HepG2 (cell line): Measurements from ENCODE around the gene NDRG3. TPM values are rescaled to one million over a fixed set of nuclear protein-coding genes. Genes with fewer than 3 reads are reported as not detected.
"Not testable (repeated sequence)": the region's sequence is repeated elsewhere in the genome, so short reads cannot be mapped to it uniquely, and the experiment has no call there.

Source experiments
- ATAC-seq: fragments of 200-7000 bp; cut with Tn5 transposase; 3 replicates; pipeline ENCODE4 v1.9.1; 2020; ENCODE audit warnings: mild to moderate bottlenecking, moderate library complexity
- BruUV-seq: library from RNA; stranded (reverse); fragments of 400-500 nt; replicated peaks from 2 replicates; lab custom pipeline; 2021; lab: Mats Ljungman, UMichigan
- CTCF ChIA-PET: fragments of 300-600 bp; formaldehyde crosslinking; extraction: SDS; loops from one replicate; lab custom pipeline; 2021; ENCODE audit warnings: low total read pairs, inconsistent platforms, low intra/inter-chr PET ratio; lab: Yijun Ruan, JAX
- POLR2A ChIA-PET: fragments of 350-600 bp; sonication (Branson Sonifier 250); formaldehyde crosslinking; loops from one replicate; lab custom pipeline; 2020; ENCODE audit warnings: antibody characterized with exemption, inconsistent platforms; lab: Yijun Ruan, JAX
- DNase-seq: peaks from one replicate; pipeline ENCODE4 v3.0.0-alpha.2; 2015; ENCODE audit warnings: low spot score
- FAIRE-seq: peaks from 3 replicates; lab custom pipeline; 2011; peaks lifted over from hg19 to GRCh38; lab: Jason Lieb, UNC
- H2AFZ ChIP-seq: one replicate; pipeline ENCODE4 v1.6.1; 2011; ENCODE audit warnings: low read length, inconsistent platforms
- H3K27ac ChIP-seq: fragments of 300-600 bp; 3 replicates; pipeline ENCODE4 v1.8.0; 2011; ENCODE audit warnings: mixed run types, mild to moderate bottlenecking, mixed read lengths, low read length, inconsistent platforms; ENCODE audit not compliant: insufficient read depth; ENCODE audit errors: extremely low read length
- H3K27me3 ChIP-seq, 2 experiments: fragments of 200-600 bp in 1 of 2; 2 replicates in 1 of 2; 3 replicates in 1 of 2; pipeline versions ENCODE4 v1.6.0 to v1.8.0; 2011; ENCODE audit warnings: low read length in 2 of 2, mild to moderate bottlenecking in 2 of 2, moderate library complexity in 2 of 2, inconsistent platforms in 1 of 2; ENCODE audit not compliant: insufficient read depth in 2 of 2, control insufficient read depth in 1 of 2
- H3K36me3 ChIP-seq, 2 experiments: fragments of 200-600 bp in 1 of 2; replicated peaks in 1 of 2; 2 replicates in 1 of 2; 3 replicates in 1 of 2; pipeline versions ENCODE4 v1.5.1 to v1.8.0; 2011; ENCODE audit warnings: low read length in 2 of 2, inconsistent platforms in 1 of 2; ENCODE audit not compliant: insufficient read depth in 2 of 2, control insufficient read depth in 1 of 2
- H3K4me1 ChIP-seq: 2 replicates; pipeline ENCODE4 v1.5.1; 2012; ENCODE audit warnings: low read length, inconsistent platforms; ENCODE audit not compliant: insufficient read depth
- H3K4me2 ChIP-seq: 2 replicates; pipeline ENCODE4 v1.6.0; 2011; ENCODE audit warnings: low read depth, low read length, inconsistent platforms
- H3K4me3 ChIP-seq, 3 experiments: fragments of 200-600 bp in 1 of 3; sonication (generic), shearing (Covaris generic) in 1 of 3; replicated peaks in 1 of 3; 2 replicates each; pipeline ENCODE4 v1.5.1; 2011 to 2016; ENCODE audit warnings: low read length in 3 of 3, inconsistent platforms in 2 of 3, low read depth in 2 of 3, mild to moderate bottlenecking in 2 of 3, control low read depth in 1 of 3, mixed read lengths in 1 of 3; ENCODE audit not compliant: insufficient read depth in 1 of 3
- H3K79me2 ChIP-seq: one replicate; pipeline ENCODE4 v1.6.1; 2011; ENCODE audit warnings: low read length, inconsistent platforms; ENCODE audit not compliant: insufficient read depth
- H3K9ac ChIP-seq: 2 replicates; pipeline ENCODE4 v1.6.0; 2011; ENCODE audit warnings: mild to moderate bottlenecking, low read depth, low read length, inconsistent platforms; ENCODE audit not compliant: insufficient read depth
- H3K9me3 ChIP-seq: 2 replicates; pipeline ENCODE4 v1.5.1; 2012; ENCODE audit warnings: mild to moderate bottlenecking, low read length
- H4K20me1 ChIP-seq: 2 replicates; pipeline ENCODE4 v1.6.0; 2011; ENCODE audit warnings: inconsistent platforms, mild to moderate bottlenecking, low read length, moderate library complexity; ENCODE audit not compliant: insufficient read depth
- ARNT2 ChIP-seq: sonication (generic); formaldehyde crosslinking; IDR thresholded peaks from 2 replicates; pipeline ENCODE4 v1.8.0; 2022; ENCODE audit warnings: mild to moderate bottlenecking, low read depth, missing genetic modification reagents, moderate library complexity
- ZNF121 ChIP-seq: sonication (generic); formaldehyde crosslinking; IDR thresholded peaks from 2 replicates; pipeline ENCODE4 v1.5.0; 2020; ENCODE audit warnings: mild to moderate bottlenecking, missing genetic modification reagents
- ZNF724P ChIP-seq: sonication (generic); formaldehyde crosslinking; IDR thresholded peaks from 2 replicates; pipeline ENCODE4 v1.8.0; 2022; ENCODE audit warnings: missing genetic modification reagents, borderline replicate concordance
- WGBS: methylation state at CpG from one replicate; pipeline ENCODE4 v1.1.6; 2017; ENCODE audit warnings: low lambda C conversion rate; 5-methylcytosine and 5-hydroxymethylcytosine counted together
- in situ Hi-C: cut with HindIII; loops from 2 replicates; pipeline ENCODE4 v1.10.0; 2017; ENCODE audit warnings: low pct_unique_long_range_greater_than_20kb; ENCODE audit not compliant: extremely low pct_ligation_motif_present
- intact Hi-C: fragments of 100-400 bp; cut with micrococcal nuclease; formaldehyde crosslinking; loops from one replicate; pipeline ENCODE4 v1.10.0; 2022; ENCODE audit not compliant: unreplicated experiment
- polyA plus RNA-seq, 8 experiments: library from polyadenylated mRNA; depleted of rRNA in 3 of 8; stranded (reverse) in 7 of 8; unstranded in 1 of 8; fragments of >200 nt; fragmentation: Illumina TruSeq in 4 of 8; extraction: Trizol in 4 of 8; gene quantifications; 2 replicates each; pipeline versions ENCODE4 v1.2.1 to v1.2.3, GENCODE V29; 2011 to 2016; ENCODE audit warnings: low read depth in 4 of 8, missing spikeins in 1 of 8, mixed read lengths in 1 of 8; ENCODE audit not compliant: insufficient read depth in 1 of 8
- total RNA-seq, 5 experiments: library from RNA; depleted of rRNA; stranded (reverse); fragments of >200 nt; fragmentation: Illumina TruSeq; extraction: Trizol; gene quantifications; 2 replicates each; pipeline ENCODE4 v1.2.3, GENCODE V29; 2016; ENCODE audit warnings: low read depth in 1 of 5
- TF ChIP-seq, protein P1 (sequence below): sonication (generic); formaldehyde crosslinking; IDR thresholded peaks from 2 replicates; pipeline ENCODE4 v1.5.0; 2020; ENCODE audit warnings: missing genetic modification reagents, mild to moderate bottlenecking, borderline replicate concordance

Gene NDRG3
- total and polyA plus RNA-seq, 2 of the 13 experiments (the other 11 are each of a cell fraction or from before 2014, with no cell fraction given) = 36.0 to 40.5 TPM

DNA sequence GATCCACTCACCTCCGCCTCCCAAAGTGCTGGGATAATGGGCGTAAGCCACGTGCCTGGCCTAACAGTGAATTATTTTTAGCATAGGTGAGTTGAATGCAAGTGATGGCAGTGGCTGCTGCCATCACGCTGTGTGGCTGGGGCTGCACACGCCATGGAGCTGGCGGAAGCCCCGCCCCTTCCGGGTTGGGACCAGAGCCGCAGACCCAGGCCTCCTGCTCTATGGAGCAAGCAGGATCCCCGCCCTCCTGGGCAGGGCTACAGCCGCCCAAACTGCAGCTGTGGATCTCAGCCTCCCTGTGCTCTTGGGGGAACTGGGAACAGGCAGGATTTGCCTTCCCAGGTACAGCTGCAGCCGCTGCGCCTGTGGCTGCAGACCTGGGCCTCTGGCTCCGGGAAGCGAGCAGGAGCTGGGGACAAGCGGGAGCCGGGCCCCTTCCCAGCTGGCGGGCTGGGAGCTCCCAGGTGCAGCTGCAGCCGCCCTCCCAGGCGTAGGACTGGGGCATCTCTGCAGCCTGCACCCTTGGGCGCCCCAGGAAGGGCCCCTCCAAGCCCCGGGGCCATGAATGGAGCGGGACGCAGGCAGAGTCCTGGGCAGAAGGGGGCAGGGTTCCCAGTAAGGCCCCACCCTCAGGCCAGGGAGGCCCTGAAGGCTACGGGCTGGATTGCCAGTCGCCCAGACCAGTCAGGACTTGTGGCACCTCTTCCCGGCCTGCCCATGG is 69.0 kb downstream of the NDRG3 start (continued):
- TF ChIP-seq ARNT2 (CRISPR knock-in tag) = peak; percentile 53; the same call in 1 of the 2 replicates
- TF ChIP-seq, protein P1, sequence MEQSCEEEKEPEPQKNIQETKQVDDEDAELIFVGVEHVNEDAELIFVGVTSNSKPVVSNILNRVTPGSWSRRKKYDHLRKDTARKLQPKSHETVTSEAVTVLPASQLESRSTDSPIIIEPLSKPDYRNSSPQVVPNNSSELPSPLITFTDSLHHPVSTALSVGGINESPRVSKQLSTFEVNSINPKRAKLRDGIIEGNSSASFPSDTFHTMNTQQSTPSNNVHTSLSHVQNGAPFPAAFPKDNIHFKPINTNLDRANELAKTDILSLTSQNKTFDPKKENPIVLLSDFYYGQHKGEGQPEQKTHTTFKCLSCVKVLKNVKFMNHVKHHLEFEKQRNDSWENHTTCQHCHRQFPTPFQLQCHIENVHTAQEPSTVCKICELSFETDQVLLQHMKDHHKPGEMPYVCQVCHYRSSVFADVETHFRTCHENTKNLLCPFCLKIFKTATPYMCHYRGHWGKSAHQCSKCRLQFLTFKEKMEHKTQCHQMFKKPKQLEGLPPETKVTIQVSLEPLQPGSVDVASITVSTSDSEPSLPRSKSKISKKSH = no peak
- no peak for TF ChIP-seq ZNF724P (CRISPR knock-in tag)

DNA sequence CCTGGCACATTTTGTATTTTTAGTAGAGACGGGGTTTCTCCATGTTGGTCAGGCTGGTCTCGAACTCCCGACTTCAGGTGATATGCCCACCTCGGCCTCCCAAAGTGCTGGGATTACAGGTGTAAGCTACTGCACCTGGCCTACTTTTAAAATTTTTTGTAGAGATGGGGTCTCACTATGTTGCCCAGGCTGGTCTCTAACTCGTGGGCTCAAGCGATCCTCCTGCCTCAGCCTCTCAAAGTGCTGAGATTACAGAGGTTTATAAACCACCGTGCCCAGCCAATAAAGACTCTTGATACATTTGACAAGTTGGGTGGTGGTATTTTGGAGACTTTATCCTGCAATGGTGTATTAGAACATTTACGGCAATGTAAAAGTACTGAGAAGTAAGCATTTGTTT is 70.3 kb downstream of the NDRG3 start:
- H3K4me2 ChIP-seq, H3K36me3 ChIP-seq, H3K4me3 ChIP-seq, intact Hi-C loops, H3K79me2 ChIP-seq, BruUV-seq, DNase-seq, FAIRE-seq, POLR2A ChIA-PET, H4K20me1 ChIP-seq, H3K9ac ChIP-seq, H3K27ac ChIP-seq, CTCF ChIA-PET: not testable (repeated sequence)
- WGBS = 96% methylated on average over 8 of the region's 8 CpGs
- 0 out of 2 replicates have a peak, but pooled peaks have one; percentile 66 for TF ChIP-seq ZNF121
- TF ChIP-seq, all 625 proteins: peak for 1; not testable (repeated sequence) for 624
- in situ Hi-C loops, H3K27me3 ChIP-seq, ATAC-seq, H3K9me3 ChIP-seq, H2AFZ ChIP-seq: not testable (repeated sequence)
- H3K4me1 ChIP-seq = peaks cover 12% of the 10 kb centered on the region
